H1 (cell line): ENCODE measurements around the gene SHANK2. TPM values are rescaled to one million over a fixed set of nuclear protein-coding genes. Genes with fewer than 3 reads are reported as not detected.
A peak's percentile ranks its signal among the peaks of the same experiment; 100 is the strongest.

ENCODE experiments used
- CTCF ChIA-PET: fragments of 300-600 bp; sonication (Branson Sonifier 250); formaldehyde crosslinking; loops from one replicate; lab custom pipeline; 2021; ENCODE audit not compliant: partially characterized antibody; lab: Charles Lee
- POLR2A ChIA-PET: fragments of 300-600 bp; sonication (Branson Sonifier 250); formaldehyde crosslinking; loops from one replicate; lab custom pipeline; 2021; ENCODE audit warnings: inconsistent platforms; ENCODE audit not compliant: partially characterized antibody; lab: Charles Lee
- DNase-seq, 2 experiments: peaks; one replicate each; pipeline versions ENCODE4 v3.0.0 to v3.0.0-alpha.2; 2010 to 2022; ENCODE audit warnings: low spot score in 2 of 2, low read depth in 1 of 2, mixed read lengths in 1 of 2
- FAIRE-seq: peaks from 2 replicates; lab custom pipeline; 2011; peaks lifted over from hg19 to GRCh38; lab: Jason Lieb, UNC
- H2AFZ ChIP-seq: 2 replicates; pipeline ENCODE4 v1.8.1; 2012; ENCODE audit warnings: low read length, inconsistent platforms
- H2AK5ac ChIP-seq: 2 replicates; pipeline ENCODE4 v1.6.1; 2013; ENCODE audit warnings: low read depth, low read length
- H2BK120ac ChIP-seq: replicated peaks from 2 replicates; pipeline ENCODE3; 2013; ENCODE audit warnings: low read depth, low read length, inconsistent platforms
- H2BK12ac ChIP-seq: 2 replicates; pipeline ENCODE4 v1.6.1; 2013; ENCODE audit warnings: low read depth, low read length
- H2BK15ac ChIP-seq: 2 replicates; pipeline ENCODE4 v1.6.1; 2013; ENCODE audit warnings: low read length
- H2BK20ac ChIP-seq: 2 replicates; pipeline ENCODE4 v1.6.1; 2013; ENCODE audit warnings: low read length
- H2BK5ac ChIP-seq: 2 replicates; pipeline ENCODE4 v1.6.1; 2013; ENCODE audit warnings: low read depth, low read length
- H3K14ac ChIP-seq: 2 replicates; pipeline ENCODE4 v1.6.1; 2013; ENCODE audit warnings: inconsistent platforms; ENCODE audit not compliant: insufficient read length
- H3K18ac ChIP-seq: 2 replicates; pipeline ENCODE4 v1.6.1; 2013; ENCODE audit warnings: low read length; ENCODE audit errors: extremely low read depth
- H3K23ac ChIP-seq: 2 replicates; pipeline ENCODE4 v1.6.1; 2013; ENCODE audit warnings: inconsistent platforms; ENCODE audit not compliant: insufficient read length
- H3K23me2 ChIP-seq: 2 replicates; pipeline ENCODE4 v1.6.1; 2013; ENCODE audit warnings: low read depth, low read length
- H3K27ac ChIP-seq: 2 replicates; pipeline ENCODE4 v1.6.1; 2011; ENCODE audit warnings: low read depth, low read length, inconsistent platforms
- H3K27me3 ChIP-seq, 4 experiments: replicated peaks in 1 of 4; 1 replicate in 1 of 4; 2 replicates in 3 of 4; pipeline versions ENCODE4 v1.6.1 to v1.8.1; 2011 to 2013; ENCODE audit warnings: low read length in 3 of 4, mild to moderate bottlenecking in 3 of 4, inconsistent platforms in 2 of 4, mixed read lengths in 2 of 4, moderate library complexity in 1 of 4; ENCODE audit not compliant: control insufficient read depth in 3 of 4, insufficient read depth in 3 of 4; ENCODE audit errors: extremely low read depth in 1 of 4
- H3K36me3 ChIP-seq, 4 experiments: 2 replicates each; pipeline versions ENCODE4 v1.6.1 to v1.8.1; 2011 to 2013; ENCODE audit warnings: mild to moderate bottlenecking in 4 of 4, low read length in 3 of 4, moderate library complexity in 2 of 4, control low read depth in 1 of 4, inconsistent platforms in 1 of 4; ENCODE audit not compliant: insufficient read depth in 4 of 4, control insufficient read depth in 2 of 4
- H3K4ac ChIP-seq: replicated peaks from 2 replicates; pipeline ENCODE3; 2013; ENCODE audit warnings: low read length, low read depth, mixed read lengths, inconsistent platforms; ENCODE audit not compliant: insufficient read length
- H3K4me1 ChIP-seq, 4 experiments: replicated peaks in 1 of 4; 1 replicate in 1 of 4; 2 replicates in 3 of 4; pipeline versions ENCODE4 v1.6.1 to v1.8.1; 2011 to 2013; ENCODE audit warnings: low read length in 3 of 4, inconsistent platforms in 2 of 4, mixed read lengths in 1 of 4; ENCODE audit not compliant: insufficient read depth in 4 of 4, control insufficient read depth in 3 of 4
- H3K4me2 ChIP-seq, 2 experiments: 2 replicates each; pipeline versions ENCODE4 v1.6.1 to v1.8.1; 2011 to 2013; ENCODE audit warnings: low read depth in 2 of 2, low read length in 2 of 2, control low read depth in 1 of 2, inconsistent platforms in 1 of 2, mild to moderate bottlenecking in 1 of 2; ENCODE audit not compliant: insufficient read depth in 1 of 2
- H3K4me3 ChIP-seq, 4 experiments: fragments of 200-600, 300-600 bp in 1 of 4; sonication (generic), shearing (Covaris generic), sonication (Bioruptor Twin) in 1 of 4; 2 replicates each; pipeline versions ENCODE4 v1.5.1 to v1.8.1; 2011 to 2016; ENCODE audit warnings: low read length in 4 of 4, low read depth in 3 of 4, control low read depth in 2 of 4, inconsistent platforms in 2 of 4, mild to moderate bottlenecking in 2 of 4, mixed read lengths in 1 of 4, moderate library complexity in 1 of 4; ENCODE audit not compliant: insufficient read depth in 2 of 4; ENCODE audit errors: extremely low read depth in 1 of 4
- H3K56ac ChIP-seq: replicated peaks from 2 replicates; pipeline ENCODE3; 2013; ENCODE audit warnings: low read depth, mild to moderate bottlenecking, mixed read lengths, low read length, inconsistent platforms; ENCODE audit not compliant: insufficient read length
- H3K79me1 ChIP-seq: 2 replicates; pipeline ENCODE4 v1.6.1; 2013; ENCODE audit warnings: low read depth, low read length, control low read depth
- H3K79me2 ChIP-seq, 2 experiments: 2 replicates each; pipeline versions ENCODE4 v1.6.1 to v1.8.1; 2012 to 2013; ENCODE audit warnings: low read length in 2 of 2, mild to moderate bottlenecking in 2 of 2, inconsistent platforms in 1 of 2; ENCODE audit not compliant: insufficient read depth in 2 of 2, control insufficient read depth in 1 of 2
- H3K9ac ChIP-seq, 4 experiments: replicated peaks in 1 of 4; 1 replicate in 1 of 4; 2 replicates in 3 of 4; pipeline versions ENCODE4 v1.6.1 to v1.8.1; 2011 to 2013; ENCODE audit warnings: low read depth in 3 of 4, low read length in 3 of 4, control low read depth in 2 of 4, mild to moderate bottlenecking in 2 of 4, moderate library complexity in 2 of 4, inconsistent platforms in 1 of 4; ENCODE audit errors: extremely low read depth in 1 of 4
- H3K9me3 ChIP-seq, 2 experiments: 2 replicates each; pipeline versions ENCODE4 v1.6.1 to v1.8.1; 2012 to 2013; ENCODE audit warnings: mild to moderate bottlenecking in 2 of 2, moderate library complexity in 2 of 2, control low read depth in 1 of 2, inconsistent platforms in 1 of 2, low read depth in 1 of 2, low read length in 1 of 2, mixed read lengths in 1 of 2; ENCODE audit not compliant: insufficient read depth in 2 of 2
- H4K20me1 ChIP-seq, 2 experiments: replicated peaks in 1 of 2; 2 replicates each; pipeline versions ENCODE3 to v1.8.1; 2011 to 2013; ENCODE audit warnings: inconsistent platforms in 2 of 2, low read length in 2 of 2, mild to moderate bottlenecking in 1 of 2; ENCODE audit not compliant: insufficient read depth in 2 of 2, control insufficient read depth in 1 of 2
- H4K5ac ChIP-seq: 2 replicates; pipeline ENCODE4 v1.6.1; 2013; ENCODE audit warnings: low read length, low read depth, mixed read lengths, inconsistent platforms; ENCODE audit not compliant: insufficient read length
- H4K8ac ChIP-seq: 2 replicates; pipeline ENCODE4 v1.8.0; 2013; ENCODE audit warnings: mild to moderate bottlenecking, moderate library complexity, low read length, inconsistent platforms; ENCODE audit not compliant: insufficient read depth; ENCODE audit errors: extremely low read depth
- H4K91ac ChIP-seq: replicated peaks from 2 replicates; pipeline ENCODE3; 2013; ENCODE audit warnings: low read length, mixed read lengths, inconsistent platforms; ENCODE audit not compliant: insufficient read length
- CTCF ChIP-seq, 3 experiments: IDR thresholded peaks; 1 replicate in 2 of 3; 2 replicates in 1 of 3; pipeline versions ENCODE4 v1.5.1 to v1.6.1; 2011; ENCODE audit warnings: low read length in 3 of 3, mild to moderate bottlenecking in 3 of 3, inconsistent platforms in 2 of 3, low read depth in 1 of 3, moderate library complexity in 1 of 3; ENCODE audit not compliant: insufficient read depth in 1 of 3; ENCODE audit errors: control extremely low read depth in 1 of 3
- USF2 ChIP-seq: IDR thresholded peaks from 2 replicates; pipeline ENCODE4 v1.6.1; 2011; ENCODE audit warnings: low read length, improper control_type of control experiment
- WGBS, 2 experiments: shearing (Covaris generic) in 1 of 2; methylation state at CpG; one replicate each; pipeline versions ENCODE4 v1.1.6 to v1.1.7; 2013 to 2015; ENCODE audit warnings: low lambda C conversion rate in 2 of 2, mixed read lengths in 2 of 2, inconsistent platforms in 1 of 2, low coverage in 1 of 2, missing lambda C conversion rate in 1 of 2; ENCODE audit not compliant: insufficient replicate concordance in 2 of 2, insufficient coverage in 1 of 2, insufficient read length in 1 of 2; ENCODE audit errors: extremely low coverage in 1 of 2, missing lambda C conversion rate in 1 of 2; 5-methylcytosine and 5-hydroxymethylcytosine counted together
- polyA plus RNA-seq, 7 experiments: library from polyadenylated mRNA; depleted of rRNA in 3 of 7; stranded (reverse) in 5 of 7; unstranded in 2 of 7; fragments of >200 nt in 5 of 7; fragments of 200-250 nt in 2 of 7; gene quantifications; 1 replicate in 5 of 7; 2 replicates in 1 of 7; 4 replicates in 1 of 7; pipeline versions ENCODE4 v1.2.1 to v1.2.3, GENCODE V29; 2011 to 2013; ENCODE audit warnings: missing spikeins in 2 of 7, mixed read lengths in 2 of 7
- total RNA-seq: library from RNA; stranded (reverse); fragmentation: NEBNext Ultra II Directional; extraction: Animal tissue kit (Norgen Biotek cat#: 25700); gene quantifications from 2 replicates; pipeline ENCODE4 v1.2.1, GENCODE V29; 2021

Gene SHANK2
- total and polyA plus RNA-seq, 2 of the 8 experiments (the other 6 are each of a cell fraction or from before 2014, with no cell fraction given): 10.1 to 54.2 TPM

GRCh38 chr11:71202966-71203365, 49.4 kb downstream of the SHANK2 start:
- H3K27me3 ChIP-seq: no peaks in the 10 kb centered on the region
- peaks cover 15 to 27% of the 10 kb centered on the region in 2 experiments for H4K20me1 ChIP-seq
- no peak overlapping the region for H3K27ac ChIP-seq
- H3K4ac ChIP-seq: no peak overlapping the region
- H2AFZ ChIP-seq: no peak overlapping the region
- H2BK120ac ChIP-seq: no peak overlapping the region
- H2BK12ac ChIP-seq: 0 out of 2 replicates have a peak overlapping the region, but pooled peaks have one; percentile 5
- H4K8ac ChIP-seq: no peak overlapping the region
- no peak overlapping the region for H2BK15ac ChIP-seq
- no peak overlapping the region for H2BK5ac ChIP-seq
- no peak overlapping the region for H3K56ac ChIP-seq
- CTCF ChIA-PET: interaction anchor here (0.8 to 1.0 kb wide), 3 partner anchors 9 to 42 kb away, joined by 3 to 4 read pairs (median 3); no protein-coding TSS in a partner anchor
- 95% methylated on average over 4 of the region's 4 CpGs; no CpG with 5 or more reads in 1 of the 2 experiments for WGBS, 2 experiments
- no peaks in the 10 kb centered on the region for H3K9me3 ChIP-seq
- no peak overlapping the region for H2AK5ac ChIP-seq
- no peak overlapping the region for H3K9ac ChIP-seq
- H3K4me3 ChIP-seq: no peak overlapping the region
- H3K18ac ChIP-seq: no peak overlapping the region
- DNase-seq: no peak
- H2BK20ac ChIP-seq: no peak overlapping the region
- peaks cover 0 to 13% (median 5%) of the 10 kb centered on the region in 4 experiments; a peak in 5 of 7 replicates for H3K4me1 ChIP-seq
- peaks cover 18% of the 10 kb centered on the region for H3K79me1 ChIP-seq
- no peak overlapping the region for H4K91ac ChIP-seq
- no peak overlapping the region for H3K4me2 ChIP-seq
- TF ChIP-seq USF2 (no peak), CTCF (IDR thresholded peaks at IDR 0.05; ENCODE audit: control extremely low read depth in 1 of 3, insufficient read depth in 1 of 3, low read depth in 1 of 3, low read length in 3 of 3) (no peak)
- no peak overlapping the region for H3K14ac ChIP-seq
- H3K23ac ChIP-seq: no peak overlapping the region
- no peaks in the 10 kb centered on the region for H3K23me2 ChIP-seq
- H3K79me2 ChIP-seq: peaks cover 0 to 71% of the 10 kb centered on the region in 2 experiments; a peak in 2 of 4 replicates
- no peak overlapping the region for H4K5ac ChIP-seq
- POLR2A ChIA-PET: no interaction called here
- FAIRE-seq: no peak
- H3K36me3 ChIP-seq: peaks cover 0 to 2% (median 0%) of the 10 kb centered on the region in 4 experiments; a peak in 2 of 8 replicates
